HG03025 (cell line): Measurements from ENCODE around the gene CETP.

Experiments used
- ATAC-seq: cut with Tn5 transposase; IDR thresholded peaks from one replicate; pipeline ENCODE4 v1.9.1; 2021; ENCODE audit warnings: mild to moderate bottlenecking, moderate library complexity; ENCODE audit not compliant: unreplicated experiment, low FRiP score

The CETP gene

DNA sequence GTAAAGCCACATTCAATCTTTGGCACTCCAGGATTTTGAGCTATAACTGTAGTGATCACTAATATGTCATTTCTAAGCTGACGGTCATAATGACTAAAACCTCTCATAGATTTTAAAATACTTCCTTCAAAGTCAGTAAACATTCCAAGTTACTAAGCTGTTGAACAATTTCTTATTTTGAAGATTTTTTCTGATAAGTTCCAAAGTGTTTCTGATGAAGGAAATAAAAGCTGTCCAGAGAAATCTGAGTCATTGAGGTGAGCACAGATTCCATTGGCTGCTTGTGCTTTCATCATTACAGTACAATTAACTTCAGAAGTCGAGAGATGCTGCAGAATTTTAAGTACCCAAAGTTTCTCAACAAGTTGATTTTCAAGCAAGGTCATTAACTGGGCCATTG is 51.5 kb downstream of the CETP start:
- no peak for ATAC-seq

DNA sequence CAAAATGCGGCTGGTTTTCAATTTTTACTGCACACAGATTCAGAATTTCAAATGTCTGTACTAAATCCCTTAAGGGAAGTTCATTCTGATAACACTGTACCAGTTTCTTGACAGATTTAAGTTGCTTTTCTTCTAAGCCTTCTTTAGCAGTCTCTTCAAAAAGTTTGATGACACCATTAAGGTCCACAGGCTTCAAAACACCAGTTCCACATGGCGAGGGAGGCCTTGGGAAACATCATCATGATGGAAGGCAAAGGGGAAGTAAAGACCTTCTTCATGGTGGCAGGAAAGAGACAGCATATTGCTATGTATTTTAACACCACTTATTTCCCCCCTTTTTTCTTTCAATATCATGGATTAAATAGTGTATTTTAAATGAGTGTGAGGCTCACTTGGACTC is 52.2 kb downstream of the CETP start:
- no peak for ATAC-seq

DNA sequence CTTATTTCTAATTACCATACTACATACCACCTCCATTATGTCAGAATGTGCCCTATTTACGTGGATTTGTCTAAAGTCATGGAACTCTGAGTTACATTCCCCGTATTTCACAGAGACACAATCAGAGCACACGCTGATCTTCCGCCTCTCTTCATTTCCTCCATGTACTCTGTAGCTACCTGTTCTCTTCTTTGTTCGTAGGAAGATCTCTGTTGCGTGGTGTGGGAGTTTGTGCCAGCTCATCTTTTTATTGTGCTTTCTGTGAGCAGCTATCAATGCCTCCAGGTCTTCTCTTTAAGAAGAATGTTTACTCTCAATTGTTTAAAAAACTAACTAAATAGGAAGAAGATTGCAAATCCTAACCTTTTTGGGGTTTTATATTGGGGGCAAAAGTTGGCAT is 54.6 kb downstream of the CETP start:
- no peak for ATAC-seq

DNA sequence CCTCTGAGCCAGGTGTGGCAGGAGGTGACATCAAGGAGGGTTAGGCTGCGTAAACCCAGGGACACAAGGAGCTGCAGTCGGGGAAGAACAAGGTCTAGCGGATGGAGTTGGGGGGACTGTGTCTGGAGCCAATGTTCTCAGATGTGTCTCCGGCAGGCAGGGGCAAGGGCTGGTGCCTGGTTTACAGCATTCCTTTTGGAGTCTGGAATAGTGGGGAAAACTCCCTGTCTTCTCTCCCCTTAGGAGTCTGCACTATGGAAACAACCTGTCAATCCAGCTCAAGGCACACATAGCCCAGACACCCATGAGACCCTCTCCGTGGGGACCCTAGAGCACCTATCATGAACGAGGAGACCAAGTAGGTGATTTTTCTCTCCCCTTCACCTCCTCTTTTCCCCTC is 55.1 kb downstream of the CETP start:
- ATAC-seq, result no peak

DNA sequence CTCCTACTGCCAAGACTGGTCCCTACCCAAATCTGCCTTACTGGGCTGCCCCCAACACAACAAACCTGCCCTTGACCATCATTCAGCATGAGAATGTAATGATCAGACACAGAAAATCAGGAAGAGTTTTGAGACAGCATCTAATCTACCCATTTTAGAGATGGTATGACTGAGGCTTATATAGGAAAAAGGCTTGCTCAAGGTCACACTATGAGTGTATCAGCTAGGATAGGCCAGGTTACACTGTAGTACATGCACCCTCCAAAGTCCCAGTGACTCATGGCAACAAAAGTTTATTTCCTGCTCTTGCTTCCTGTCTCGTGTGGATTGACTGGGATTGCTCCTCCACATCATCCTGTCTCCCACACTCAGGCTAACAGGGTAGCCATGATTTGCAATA is 55.5 kb downstream of the CETP start:
- ATAC-seq, result no peak

DNA sequence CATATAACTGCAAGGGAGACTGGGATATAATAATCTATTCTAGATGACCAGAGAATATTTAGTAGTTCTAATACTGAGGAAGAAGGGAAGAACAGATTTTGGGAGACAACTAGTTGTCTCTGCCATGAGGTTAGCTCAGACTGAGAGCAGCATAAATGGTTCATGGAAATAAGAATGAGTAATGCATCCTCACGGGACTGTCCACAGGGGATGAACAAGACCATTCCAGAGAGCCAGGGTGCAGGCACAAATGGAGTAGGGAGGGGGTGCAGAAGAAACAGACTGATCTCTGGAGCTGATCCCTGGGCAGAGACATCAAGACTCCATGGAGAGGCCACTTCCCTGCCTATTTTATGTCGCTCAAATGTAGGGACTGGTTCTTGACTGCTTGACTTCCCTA is 58.0 kb downstream of the CETP start:
- ATAC-seq, result no peak

DNA sequence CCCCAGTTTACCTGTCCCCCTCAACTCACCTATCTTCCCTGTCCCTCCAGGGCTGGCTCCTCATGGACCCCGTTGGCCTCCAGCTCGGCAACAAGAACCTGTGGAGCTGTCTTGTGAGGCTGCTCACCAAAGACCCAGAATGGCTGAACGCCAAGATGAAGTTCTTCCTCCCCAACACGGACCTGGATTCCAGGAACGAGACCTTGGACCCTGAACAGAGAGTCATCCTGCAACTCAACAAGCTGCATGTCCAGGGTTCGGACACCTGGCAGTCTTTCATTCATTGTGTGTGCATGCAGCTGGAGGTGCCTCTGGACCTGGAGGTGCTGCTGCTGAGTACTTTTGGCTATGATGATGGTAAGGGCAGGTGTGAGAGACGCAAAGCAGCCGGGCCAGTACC is 58.9 kb downstream of the CETP start:
- no peak for ATAC-seq

DNA sequence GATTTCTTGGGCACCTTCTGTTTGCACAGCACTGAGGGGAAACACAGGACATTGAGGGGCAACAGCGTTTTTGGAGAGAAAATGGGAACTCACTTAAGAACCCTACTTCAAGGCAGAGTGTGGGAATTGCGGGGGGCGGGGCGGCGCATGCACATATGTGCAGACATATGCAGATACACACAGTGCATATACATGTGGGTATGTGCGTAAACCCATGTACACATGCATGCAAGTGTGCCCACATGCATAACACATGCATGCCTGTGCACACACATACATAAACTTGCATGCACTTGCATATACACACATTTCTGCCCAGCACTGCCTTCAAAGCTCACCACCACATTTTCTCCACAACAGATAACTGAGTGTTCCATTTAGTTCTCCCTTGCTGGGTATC is 60.0 kb downstream of the CETP start:
- no peak for ATAC-seq

DNA sequence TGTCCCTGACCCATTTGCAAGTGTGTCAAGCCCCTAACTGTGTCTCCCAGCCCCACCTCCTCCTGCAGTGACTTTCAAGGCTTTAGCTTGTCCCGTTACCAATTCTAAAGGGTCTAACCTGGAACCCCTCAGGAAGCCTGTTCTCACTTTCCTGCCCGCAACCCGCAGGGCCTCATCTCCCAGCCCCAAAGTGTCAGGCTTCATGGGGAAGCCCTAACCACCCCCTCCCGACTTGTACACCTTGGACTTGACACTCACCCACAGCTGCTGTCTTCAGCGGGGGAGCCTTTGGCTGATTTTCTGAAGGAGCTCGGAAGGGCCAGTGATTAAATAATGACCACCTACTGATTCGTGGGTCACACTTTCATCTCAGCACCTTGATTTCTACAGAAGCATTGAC is 60.7 kb downstream of the CETP start:
- ATAC-seq, result no peak

DNA sequence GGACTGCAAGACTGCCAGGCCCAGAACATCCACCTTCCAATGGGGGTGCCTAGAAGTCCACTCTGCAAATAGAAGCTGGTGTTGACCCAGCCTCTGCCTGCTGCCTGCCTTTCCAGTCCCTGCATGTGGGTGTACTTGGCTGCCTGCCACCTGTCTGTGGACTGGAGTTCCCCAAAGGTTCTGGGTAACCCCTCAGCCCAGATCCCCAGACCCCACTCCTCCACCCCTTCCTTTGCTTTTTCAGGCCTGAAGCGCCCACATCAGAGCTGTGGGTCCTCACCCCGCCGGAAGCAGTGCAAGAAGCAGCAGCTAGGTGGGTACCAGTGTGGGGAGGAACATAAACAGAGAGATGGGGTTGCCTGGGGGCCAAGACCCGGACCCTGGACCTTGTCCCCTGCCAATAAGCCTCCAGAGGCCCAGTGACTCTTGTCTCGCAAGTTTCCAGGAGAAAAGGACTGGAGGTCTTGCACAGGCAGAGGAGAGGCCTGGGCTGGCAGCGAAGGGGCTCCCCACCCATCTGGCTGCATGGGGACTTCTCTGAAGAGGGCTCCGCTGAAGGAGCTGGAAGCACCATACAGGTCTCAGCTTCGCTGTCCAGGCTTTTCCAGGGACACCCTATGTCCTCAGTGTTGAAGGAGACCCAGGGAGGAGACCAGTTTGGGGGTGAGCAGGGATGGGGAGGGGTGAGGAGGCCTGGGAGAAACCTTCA is 61.9 kb downstream of the CETP start:
- ATAC-seq, result no peak

DNA sequence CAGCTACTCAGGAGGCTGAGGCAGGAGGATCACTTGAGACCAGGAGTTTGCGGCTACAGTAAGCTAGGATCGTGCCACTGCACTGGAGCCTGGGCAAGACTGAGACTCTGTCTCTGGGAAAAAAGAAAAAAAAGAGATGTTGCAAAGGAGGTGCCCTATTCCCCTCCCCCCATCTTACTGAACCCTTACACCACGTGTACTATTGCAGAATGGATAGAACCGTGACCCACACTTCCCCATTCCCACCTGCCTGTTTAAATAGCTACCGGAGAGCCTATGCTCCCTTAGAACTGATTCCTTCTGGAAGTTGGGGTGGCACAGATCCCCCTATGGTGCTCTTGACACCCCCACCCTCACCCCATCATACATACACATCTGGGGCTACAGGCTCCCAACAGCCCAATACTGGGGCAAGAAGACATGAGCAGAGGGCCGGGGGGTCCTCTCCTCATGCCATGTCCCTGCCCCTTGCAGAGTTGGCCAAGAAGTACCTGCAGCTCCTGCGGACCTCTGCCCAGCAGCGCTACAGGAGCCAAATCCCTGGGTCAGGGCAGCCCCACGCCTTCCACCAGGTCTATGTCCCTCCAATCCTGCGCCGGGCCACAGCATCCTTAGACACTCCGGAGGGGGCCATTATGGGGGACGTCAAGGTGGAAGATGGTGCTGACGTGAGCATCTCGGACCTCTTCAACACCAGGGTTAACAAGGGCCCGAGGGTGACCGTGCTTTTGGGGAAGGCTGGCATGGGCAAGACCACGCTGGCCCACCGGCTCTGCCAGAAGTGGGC is 63.3 kb downstream of the CETP start:
- ATAC-seq, result no peak

DNA sequence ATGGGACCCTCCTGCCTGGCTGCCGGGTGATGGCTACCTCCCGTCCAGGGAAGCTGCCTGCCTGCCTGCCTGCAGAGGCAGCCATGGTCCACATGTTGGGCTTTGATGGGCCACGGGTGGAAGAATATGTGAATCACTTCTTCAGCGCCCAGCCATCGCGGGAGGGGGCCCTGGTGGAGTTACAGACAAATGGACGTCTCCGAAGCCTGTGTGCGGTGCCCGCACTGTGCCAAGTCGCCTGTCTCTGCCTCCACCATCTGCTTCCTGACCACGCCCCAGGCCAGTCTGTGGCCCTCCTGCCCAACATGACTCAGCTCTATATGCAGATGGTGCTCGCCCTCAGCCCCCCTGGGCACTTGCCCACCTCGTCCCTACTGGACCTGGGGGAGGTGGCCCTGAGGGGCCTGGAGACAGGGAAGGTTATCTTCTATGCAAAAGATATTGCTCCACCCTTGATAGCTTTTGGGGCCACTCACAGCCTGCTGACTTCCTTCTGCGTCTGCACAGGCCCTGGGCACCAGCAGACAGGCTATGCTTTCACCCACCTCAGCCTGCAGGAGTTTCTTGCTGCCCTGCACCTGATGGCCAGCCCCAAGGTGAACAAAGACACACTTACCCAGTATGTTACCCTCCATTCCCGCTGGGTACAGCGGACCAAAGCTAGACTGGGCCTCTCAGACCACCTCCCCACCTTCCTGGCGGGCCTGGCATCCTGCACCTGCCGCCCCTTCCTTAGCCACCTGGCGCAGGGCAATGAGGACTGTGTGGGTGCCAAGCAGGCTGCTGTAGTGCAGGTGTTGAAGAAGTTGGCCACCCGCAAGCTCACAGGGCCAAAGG is 64.4 kb downstream of the CETP start:
- ATAC-seq, result no peak

DNA sequence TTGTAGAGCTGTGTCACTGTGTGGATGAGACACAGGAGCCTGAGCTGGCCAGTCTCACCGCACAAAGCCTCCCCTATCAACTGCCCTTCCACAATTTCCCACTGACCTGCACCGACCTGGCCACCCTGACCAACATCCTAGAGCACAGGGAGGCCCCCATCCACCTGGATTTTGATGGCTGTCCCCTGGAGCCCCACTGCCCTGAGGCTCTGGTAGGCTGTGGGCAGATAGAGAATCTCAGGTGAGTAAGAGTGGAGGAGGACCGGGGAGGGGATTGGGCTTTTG is 65.0 kb downstream of the CETP start:
- ATAC-seq, result no peak

DNA sequence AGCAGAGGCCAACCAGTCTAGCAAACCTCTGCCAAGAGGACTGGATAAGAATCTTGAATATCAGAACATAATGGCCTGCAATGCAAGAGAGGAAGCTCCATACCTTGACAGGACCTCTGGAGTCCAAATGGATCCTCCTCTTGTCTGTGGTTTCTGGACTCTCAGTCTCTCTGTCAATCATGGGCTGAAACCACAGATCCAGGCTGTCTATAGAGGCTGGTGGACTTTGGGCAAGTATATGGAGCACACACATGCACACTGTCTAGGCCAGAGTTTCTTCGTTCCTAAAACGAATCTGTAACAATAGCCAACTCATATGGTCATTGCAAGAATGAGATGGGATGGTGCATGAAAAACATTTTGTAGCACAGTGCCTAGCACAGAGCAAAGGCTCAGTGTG is 65.3 kb downstream of the CETP start:
- no peak for ATAC-seq

DNA sequence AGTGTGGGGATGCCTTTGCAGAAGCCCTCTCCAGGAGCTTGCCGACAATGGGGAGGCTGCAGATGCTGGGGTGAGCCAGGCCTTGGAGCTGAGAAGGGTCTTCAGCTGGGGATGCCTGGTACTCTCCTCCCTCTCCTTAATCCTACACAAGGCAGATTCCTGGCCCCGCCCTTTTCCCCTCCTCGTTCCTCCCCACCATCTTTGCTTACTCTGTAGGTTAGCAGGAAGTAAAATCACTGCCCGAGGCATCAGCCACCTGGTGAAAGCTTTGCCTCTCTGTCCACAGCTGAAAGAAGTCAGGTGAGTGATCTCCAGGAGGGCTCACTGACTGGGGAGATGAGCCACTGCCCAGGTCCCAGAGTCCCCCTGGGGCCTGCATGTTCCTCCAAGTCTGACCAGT is 66.3 kb downstream of the CETP start:
- ATAC-seq, result no peak

DNA sequence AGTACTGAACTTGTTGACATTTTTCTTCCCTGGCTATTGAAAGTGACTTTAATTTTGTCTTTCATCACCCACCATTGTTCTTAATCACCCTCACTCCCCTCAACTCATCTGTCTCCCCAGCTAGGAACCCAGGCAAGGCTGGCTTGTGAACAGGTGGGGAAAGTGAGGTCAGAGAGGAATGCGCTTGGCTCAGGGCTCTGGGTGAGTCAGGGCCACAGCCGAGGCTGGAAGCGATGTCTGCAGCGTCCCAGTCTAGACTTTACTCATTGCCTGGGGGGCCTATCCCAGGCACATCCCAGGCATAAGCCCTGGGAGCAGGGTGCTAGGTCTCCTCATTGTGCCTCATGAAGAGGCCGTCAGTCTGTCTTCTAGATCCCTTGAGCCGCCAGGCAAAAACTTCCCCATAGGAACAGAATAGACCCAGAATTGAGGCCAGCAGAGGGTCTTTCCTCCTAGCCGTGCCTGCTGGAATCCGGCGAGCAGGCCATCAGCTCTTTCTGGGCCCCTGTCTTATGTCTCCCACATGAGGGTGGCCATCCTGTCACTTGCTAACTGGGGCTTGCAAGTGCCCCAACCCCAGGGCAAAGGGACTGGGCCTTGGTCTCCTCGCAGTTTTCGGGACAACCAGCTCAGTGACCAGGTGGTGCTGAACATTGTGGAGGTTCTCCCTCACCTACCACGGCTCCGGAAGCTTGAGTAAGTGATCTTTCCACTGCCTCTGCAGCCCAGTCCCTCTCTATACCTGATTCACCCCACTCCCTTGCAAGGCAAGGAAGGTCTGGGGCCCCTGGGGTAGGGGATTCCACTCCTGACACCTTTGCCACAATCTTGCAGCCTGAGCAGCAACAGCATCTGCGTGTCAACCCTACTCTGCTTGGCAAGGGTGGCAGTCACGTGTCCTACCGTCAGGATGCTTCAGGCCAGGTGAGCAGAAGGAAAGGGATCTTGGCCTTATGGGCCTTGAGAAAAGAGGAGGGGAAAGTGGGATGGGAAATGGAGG is 67.7 kb downstream of the CETP start:
- no peak for ATAC-seq

DNA sequence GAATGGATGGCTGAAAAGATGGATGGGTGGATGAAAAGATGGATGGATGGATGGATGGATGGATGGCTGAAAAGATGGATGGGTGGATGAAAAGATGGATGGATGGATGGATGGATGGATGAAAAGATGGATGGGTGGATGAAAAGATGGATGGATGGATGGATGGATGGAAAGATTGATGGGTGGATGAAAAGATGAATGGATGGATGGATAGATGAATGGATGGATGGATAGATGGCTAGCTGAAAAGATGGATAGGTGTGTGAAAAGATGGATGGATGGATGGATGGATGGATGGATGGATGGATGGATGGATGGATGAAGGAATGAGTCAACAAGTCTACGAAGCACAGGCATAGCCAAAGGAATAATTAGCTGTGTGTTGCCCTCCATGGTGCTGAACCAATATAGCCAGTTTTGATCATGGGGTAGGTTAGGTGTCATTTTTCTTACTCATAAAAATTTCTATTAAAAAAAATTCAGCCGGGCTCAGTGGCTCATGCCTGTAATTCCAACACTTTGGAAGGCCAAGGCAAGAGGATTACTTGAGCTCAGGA is 68.7 kb downstream of the CETP start:
- ATAC-seq, result no peak

DNA sequence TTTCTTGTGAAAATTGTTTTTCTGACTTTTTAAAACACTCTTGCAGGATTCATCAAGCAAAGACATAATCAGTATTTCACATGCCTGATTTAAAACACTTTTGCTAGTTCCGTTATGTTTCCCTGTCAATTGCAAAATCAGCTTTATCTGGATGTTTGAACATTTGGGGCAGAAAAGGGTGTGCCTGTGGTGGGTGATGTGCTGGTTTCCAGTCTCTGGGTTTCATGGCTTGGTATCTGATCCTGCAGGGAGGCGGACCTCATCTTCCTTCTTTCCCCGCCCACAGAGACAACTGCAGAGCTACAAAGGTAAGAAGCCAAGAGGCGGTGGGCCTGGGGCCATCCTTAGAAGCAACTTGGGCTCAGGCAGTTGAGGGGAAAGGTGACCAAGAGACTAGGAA is 69.4 kb downstream of the CETP start:
- ATAC-seq, result no peak

DNA sequence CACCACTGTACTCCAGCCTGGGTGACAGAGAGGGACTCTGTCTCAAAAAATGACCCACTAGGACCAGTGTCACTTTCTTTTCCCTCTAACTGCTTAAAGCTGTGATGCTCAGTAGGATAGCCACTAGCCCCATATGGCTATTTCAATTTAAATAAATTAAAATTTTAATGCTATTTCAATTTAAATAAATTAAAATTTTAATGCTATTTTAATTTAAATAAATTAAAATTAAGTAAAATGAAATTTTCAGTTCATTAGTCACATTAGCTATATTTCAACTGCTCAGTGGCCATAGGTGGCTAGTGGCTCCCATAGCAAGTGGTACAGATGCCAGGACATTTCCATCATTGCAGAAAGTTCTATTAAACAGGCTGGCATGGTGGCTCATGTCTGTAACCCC is 70.6 kb downstream of the CETP start:
- ATAC-seq, result no peak

DNA sequence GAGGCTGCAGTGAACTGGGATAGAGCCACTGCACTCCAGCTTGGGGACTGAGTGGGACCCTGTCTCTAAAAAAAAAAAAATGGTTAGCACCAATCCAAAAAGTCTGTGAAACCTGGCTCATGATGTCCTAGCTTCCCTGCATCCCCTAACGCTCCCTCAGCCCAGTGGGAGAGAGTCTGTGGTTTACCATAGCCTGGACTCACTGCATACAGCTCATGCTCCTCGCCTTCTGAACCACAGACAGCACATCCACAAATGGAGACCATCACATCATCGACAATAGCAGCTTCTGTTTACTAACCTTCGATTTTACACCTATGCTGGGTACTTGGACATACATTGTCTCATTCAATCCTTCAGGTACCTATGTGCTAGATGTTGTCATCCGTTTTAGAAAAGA is 71.2 kb downstream of the CETP start:
- no peak for ATAC-seq
